ENCODE measurements around the gene LRRC59.
"Not testable (repeated sequence)": the region's sequence is repeated elsewhere in the genome, so short reads cannot be mapped to it uniquely, and the experiment has no call there.

The LRRC59 gene

DNA sequence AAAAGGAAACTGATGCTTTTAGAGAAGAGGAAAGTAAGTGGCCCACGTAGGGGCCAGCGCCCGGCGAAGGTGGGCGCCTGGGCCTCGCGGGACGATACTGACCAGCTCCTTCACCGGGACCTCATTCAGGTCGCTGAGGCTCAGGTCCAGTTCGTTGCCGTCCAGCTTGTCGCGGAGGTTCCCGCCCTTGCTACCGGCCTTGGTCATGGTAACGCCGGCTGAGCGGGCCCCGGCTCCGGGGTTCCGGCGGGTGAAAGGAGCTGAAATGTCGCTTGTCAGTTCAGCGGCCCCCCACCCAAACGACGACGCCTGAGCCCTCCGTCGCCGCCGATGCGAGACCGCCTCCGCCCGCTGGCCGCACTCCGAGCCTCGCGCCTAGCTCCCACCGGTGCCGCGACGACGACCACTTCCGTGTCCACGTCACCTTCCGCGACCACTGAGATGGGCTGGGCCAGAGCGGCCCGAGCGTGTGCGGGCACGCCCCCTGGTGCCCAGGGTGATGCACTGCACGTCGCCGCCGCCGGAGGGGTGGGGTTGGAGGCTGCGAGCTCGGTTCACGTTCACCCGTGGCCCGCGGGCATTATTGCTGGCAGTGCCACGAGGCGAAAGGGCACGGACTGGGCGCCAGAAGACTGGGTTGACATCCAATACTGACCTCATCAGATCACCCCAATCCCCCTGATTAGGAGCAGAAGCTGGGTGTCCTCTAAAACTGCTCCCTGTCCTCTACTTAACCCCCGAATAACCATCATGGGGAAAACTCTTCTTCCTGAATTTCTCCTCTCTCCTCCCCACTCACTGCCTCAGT is at the start of gene LRRC59:
Gene LRRC59, minus strand, starts transcription at position 413 of the 808 bp plus-strand sequence. Its CDS starts 206 bp downstream, at position 207.
- peak; percentile 86 to 89 (median 86) for DNase-seq (ENCODE audit: low read depth in 3 of 3)

DNA sequence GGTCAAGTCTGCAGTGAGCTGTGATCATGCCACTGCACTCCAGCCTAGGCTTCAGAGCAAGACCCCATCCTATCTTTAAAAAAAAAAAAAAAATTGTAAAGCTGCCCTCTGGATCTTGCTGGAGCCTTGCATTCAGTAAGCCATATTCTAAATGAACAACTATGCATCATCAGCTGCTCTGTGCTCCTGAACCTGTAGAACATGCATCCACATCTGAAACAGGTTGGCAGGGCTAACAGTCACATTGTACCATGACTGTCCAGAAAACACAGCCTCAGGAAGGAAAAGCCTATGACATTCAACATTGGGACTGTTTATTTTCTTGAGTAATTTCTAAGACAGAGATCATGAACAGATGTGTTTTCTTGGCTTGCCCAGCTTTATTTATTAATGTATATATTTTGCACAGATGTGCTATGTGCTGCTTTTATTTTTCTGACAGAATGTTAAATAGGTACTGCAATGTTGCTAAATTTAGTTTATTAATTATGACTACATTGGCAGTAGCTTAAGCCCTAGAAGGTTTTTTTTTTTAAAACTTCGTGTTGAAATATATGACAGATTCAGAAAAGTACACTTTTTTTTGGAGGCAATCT is 48.5 kb upstream of the LRRC59 start:
- DNase-seq (ENCODE audit: low read depth in 3 of 3) = no peak

DNA sequence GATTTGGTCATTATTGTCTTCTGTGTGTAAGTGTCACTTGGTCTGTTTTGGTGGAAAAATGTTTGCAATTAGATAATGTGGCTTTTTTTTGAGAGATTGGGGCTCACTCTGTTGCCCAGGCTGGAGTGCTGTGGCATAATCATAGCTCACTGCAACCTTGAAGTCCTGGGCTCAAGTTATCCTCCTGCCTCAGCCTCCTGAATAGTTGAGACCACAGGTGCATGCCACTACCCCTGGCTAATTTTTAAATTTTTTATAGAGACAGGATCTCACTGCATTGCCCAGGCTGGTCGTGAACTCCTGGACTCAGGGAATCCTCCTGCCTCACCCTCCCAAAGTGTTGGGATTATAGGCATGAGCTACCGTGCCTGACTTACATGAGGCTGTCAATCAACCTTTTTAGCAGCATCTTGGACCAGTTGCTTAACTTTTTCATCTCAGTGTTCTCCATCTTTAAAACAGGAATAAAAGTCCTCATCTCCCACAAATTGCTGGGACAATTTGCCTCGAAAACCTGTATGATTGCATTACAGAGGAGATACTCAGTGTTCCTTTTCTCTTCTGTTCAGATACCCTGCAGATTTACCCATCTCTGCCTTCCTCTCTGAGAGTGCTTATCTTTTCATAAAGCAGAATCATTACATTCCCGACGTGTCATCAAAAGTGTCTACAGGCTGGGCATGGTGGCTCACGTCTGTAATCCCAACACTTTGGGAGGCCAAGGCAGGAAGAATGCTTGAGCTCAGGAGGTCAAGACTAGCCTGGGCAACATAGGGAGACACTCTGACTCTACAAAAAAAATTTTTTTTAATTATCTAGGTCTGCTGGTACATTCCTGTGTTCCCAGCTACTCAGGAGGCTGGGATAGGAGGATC is 47.8 kb upstream of the LRRC59 start:
- DNase-seq (ENCODE audit: low read depth in 3 of 3) = no peak

DNA sequence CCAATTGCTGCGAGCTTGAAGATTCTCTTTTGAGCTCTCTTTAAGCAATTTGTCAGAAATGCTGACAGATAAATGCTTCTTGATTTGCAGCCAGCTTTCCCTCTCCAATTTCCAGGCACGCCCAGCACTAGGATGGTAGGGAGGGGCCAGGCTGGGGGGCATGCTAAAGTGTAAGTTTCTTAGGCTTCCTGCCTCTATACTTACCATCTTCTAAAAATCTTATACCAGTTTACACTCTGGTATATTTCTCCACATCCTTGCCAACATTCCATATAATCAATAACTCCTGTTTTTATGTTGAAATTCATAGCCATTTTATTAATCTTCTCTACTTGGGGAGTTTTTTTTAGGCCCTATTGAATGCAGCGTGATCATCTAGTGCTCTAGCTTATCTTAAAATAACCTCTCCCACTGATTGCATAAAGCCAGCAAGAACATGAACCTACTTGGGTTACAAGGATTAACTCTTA is 46.2 kb upstream of the LRRC59 start:
- DNase-seq (ENCODE audit: low read depth in 3 of 3) = no peak

DNA sequence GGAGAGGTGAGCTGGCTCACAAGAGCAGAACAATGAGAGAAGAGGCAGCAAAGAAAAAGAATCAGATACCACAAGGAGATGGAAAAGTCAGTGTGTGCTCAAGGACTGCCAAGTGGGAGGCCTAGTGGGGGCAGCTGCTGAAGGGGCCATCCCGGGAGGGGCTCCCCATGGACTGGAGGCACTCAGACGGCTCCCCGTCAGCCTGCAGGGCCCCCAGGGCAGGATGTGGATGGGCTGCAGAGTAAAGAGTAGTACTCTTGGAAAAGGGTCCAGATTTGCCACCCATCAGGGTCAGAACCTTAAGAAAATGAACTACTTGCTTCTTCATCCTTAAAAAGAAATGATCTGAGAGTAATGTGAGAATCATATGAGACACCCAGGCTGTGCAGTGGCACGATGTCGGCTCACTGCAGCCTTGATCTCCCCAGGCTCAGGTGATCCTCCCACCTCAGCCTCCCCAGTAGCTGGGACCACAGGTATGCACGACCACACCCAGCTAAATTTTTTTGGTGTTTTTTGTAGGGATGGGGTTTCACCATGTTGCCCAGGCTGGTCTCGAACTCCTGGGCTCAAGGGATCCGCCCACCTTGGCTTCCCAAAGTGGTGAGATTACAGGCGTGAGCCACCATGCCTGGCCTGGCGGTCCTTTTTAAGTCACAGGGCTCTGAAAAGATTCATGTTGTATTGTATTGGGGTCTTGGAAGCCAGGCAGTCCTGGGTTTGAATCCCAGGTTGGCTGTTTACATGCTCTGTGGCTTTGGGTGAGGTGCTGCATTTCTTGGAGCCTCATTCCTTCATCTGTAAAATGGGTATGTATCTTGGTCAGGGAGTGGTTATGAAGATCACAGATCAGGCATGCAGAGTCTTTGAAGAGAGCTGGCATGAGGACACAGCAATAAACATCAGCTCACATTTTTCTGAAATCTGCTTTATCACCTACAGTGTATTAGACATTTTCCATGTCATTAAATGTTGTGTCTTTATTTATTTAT is 43.8 kb upstream of the LRRC59 start:
- no peak for DNase-seq (ENCODE audit: low read depth in 3 of 3)

DNA sequence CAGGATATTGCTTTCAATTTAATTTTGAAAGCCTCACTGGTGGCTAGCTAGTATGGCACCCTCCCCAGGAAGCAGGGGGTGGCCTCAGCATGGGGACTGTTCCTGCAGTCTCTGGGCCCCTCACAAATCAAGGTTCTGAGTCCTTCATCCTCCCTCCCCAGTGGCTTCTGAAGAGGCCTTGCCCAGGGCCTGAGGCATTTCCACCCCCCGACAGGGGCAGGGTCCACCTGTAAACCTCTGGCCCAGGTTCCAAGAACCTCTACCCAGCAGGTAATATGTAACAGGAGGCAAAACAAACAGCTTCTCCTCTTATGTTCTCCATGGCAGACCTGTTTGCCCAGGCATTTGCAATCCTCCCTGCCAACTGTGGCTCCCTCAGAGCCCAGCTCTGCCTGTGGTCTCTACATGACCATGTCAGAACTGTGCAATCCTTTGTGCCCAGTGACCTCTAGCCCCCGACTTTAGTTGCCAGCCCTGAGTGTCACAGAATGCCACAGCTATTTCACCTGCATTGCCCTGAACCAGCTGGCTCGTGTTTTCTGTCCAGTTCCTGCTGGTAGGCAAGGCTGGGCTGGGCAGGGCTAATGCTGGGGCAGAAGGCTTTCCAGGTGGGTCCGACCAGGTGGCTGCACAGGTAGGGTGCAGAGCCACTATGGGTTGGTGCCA is 43.0 kb upstream of the LRRC59 start:
- DNase-seq (ENCODE audit: low read depth in 3 of 3) = no peak

DNA sequence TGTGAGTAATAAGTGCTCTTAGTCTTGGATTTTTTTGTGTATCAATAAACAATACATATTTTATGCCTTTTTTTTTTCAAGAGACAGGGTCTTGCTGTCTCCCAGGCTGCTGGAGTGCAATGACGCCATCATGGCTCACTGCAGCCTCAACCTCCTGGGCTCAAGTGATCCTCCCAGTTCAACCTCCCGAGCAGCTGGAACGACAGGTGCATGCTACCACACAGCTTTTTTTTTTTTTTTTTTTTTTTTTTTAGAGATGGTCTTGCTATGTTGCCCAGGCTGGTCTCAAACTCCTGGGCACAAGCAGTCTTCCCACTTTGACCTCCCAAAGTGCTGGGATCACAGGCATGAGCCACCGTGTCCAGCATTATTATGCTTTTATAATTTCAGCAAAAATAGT is 41.7 kb upstream of the LRRC59 start:
- DNase-seq (ENCODE audit: low read depth in 3 of 3) = no peak

DNA sequence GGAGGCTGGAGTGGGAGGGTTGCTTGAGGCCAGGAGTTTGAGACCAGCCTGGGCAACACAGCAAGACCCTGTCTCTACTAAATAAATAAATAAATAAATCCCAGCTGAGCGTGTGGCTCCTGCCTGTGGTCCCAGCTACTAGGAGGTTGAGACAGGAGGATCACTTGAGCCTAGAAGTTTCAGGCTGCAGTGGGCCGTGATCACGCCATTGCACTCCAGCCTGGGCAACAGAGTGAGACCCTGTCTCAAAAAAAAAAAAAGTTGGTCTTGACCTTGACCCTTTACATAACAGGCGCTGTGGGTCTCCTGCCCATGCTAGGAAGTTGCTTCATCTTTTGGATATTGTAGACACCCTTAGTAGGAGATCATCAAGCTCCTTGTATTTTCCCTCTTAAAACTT is 40.1 kb upstream of the LRRC59 start:
- DNase-seq (ENCODE audit: low read depth in 3 of 3) = no peak

DNA sequence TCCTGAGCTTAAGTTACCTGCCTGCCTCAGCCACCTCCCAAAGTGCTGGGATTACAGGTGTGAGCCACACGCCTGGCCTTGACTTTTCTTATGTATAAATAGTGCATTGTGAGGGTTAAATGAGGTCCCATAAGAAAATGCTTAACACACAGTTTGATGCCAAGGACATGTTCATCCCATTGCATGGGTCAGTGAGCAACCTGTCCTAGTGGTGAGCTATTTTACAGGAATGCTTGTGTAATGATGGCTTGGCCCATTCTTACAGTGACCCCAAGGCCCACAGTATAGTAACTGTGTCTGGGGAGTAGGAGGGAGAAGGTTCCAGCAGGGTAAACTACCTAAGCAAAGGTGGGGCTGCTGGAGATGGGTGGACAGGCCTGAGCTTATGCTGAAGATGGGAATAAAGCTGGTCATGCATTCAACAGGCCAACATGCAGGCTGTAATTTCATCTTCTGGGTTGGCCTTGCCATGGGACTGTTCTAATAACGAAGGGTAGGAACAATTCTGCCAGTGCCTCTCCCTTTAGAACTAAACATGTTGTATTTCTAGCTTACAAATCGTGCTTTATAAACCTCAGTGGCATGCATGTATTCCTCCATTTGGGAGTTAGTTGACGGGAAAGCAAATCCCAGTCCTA is 34.9 kb upstream of the LRRC59 start:
- no peak for DNase-seq (ENCODE audit: low read depth in 3 of 3)

DNA sequence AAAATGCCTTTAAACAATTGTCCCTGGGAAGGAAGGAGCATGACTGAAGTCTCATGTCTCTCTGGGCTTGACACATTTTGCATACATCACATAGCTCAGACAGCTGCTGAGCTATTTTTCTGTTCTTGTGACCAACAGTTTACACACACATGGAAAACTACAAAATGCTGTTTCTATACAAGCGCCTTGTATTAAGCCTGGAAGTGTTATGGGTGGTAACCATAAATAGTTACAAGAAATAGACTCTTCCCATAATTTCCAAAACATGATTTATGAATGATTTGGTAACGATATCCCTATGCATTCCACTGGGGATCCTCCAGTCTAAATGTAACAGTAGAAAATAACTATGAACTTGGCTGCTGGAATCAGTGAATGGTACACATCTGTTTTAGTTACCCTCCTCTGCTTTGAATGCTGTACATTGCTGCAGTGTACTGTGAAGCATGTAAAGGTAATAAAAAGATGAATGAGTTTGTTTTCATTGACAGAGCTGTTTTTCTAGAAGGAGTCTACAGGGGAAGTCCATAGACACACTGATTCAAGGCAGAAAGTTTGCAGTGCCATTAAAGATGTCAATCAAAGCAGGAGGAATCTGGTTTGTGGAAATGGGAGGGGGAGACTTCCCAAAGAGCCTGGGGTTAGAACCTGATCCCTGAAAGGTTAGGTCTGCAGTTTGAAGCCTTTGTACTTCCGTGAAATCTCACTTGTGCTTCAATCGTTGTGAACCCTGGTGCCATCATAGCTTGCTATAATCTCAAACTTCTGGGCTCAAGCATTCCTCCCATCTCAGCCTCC is 33.7 kb upstream of the LRRC59 start:
- no peak for DNase-seq (ENCODE audit: low read depth in 3 of 3)

DNA sequence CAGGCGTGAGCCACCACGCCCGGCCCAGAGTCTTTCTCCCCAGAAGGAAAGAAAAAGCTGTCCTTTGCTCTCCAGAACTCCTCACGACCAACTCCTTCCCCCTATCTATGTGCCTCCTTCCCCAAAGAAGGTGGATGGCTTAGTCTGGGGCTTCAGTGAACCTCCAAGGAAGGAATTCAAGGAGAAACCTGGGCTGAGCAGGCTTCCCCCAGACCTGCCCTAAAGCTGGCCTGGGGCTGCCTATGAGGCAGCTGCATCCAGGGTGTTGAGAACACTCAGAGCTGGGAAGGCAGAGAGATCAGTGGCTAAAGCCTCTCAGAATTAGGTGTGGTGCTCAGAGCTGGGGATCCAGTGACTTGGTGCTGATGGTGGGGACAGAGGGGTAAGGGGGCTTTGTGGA is 32.5 kb upstream of the LRRC59 start:
- DNase-seq (ENCODE audit: low read depth in 3 of 3) = no peak

DNA sequence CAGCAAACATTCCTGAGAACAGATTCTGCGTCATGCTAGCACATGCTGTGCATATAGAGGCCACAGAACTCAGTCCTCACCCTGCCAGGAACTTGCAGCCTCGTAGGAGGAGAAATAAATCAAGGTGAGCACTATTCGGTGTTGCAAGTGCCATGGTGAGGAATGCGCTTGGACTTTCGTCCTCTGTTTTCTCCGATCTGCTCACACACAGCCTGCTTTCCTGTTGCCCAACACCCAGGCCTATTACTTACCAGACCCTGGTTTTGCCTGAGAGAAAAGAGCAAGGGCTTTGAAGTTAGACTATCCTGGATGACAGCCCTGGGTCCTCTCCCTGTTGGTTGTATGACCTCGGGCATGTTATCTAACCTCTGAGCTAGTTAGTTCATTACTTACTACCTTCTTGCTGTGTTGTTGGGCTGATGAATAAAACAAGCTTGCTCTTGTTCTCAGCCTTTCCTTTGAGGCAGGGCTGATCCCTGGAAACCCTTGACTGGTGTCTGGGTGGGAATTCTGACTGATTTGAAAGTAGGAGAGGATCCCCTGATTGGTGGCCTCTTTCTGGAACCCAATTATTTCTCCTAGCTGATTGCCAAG is 31.6 kb upstream of the LRRC59 start:
- no peak for DNase-seq (ENCODE audit: low read depth in 3 of 3)

DNA sequence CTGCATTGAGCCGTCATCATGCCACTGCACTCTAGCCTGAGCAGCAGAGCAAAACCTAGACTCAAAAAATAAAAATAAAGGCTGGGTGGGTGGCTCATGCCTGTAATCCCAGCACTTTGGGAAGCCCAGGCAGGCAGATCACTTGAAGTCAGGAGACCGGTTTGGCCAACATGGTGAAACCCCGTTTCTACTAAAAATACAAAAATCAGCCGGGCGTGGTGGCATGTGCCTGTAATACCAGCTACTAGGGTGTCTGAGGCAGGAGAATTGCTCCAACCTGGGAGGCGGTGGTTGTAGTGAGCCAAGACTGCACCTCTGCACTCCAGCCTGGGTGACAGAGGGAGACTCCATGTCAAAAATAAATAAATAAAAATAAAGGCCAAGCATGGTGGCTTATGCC is 30.8 kb upstream of the LRRC59 start:
- DNase-seq (ENCODE audit: low read depth in 3 of 3) = not testable (repeated sequence)

DNA sequence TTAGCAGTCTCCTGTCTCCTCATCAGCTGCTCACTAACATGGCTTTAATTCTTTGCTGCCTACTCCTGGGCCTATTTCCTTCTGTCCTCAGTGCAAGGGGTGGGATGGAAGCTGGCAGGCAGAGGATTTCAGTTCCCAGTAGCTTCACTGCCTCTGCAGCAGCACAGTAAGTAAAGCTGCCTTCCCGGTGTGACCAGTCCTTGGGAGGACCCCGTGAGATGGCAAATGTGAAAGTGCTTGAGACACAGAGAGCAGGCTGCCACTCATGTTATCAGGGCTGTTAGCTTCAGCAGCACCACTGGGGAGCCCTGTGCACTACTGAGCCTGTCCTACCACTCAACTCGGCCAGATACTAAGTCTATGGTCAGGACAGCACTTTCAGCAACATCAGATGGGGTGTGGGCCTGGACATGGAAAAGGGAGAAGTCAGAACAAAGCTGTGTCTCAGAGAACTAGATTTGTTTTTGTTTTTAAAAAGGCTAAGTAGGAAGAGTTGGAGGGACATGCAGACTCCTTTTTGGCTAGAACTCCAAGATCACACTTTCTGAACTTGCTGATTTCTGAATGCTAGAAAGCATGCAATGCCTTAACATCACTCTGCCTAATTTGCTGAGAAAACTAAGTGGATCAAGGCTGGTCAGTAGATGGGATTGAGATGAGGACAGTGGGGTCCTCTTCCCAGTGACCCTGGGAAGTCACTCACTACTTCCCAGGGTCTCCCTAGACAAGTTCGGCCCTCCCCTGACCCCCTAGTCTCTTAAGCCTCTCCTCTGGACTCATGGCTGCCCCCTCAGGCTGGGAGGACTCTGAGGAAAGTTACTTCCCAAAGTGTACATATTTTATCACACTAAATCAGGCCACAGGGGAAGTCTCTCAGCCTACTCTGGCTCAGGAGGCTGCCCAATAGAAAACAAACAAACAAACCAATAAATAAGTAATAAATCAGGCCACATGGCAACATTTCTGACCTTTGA is 29.8 kb upstream of the LRRC59 start:
- no peak for DNase-seq (ENCODE audit: low read depth in 3 of 3)

DNA sequence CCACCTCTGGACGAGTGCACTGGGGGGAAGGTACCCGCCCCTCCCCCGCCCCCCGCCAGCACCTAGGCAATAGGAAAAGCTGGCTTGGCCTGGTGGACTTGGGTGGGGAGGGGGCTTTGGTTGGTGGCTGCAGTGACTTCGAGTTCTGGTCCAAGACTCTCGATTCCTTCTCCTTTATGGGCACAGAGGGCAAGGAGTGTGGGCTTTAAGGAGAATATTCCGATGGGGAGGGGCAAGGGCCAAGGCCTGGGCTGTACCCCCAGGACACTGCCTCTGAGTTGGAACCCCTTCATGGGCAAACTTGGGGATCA is 29.1 kb upstream of the LRRC59 start:
- DNase-seq (ENCODE audit: low read depth in 3 of 3) = no peak

DNA sequence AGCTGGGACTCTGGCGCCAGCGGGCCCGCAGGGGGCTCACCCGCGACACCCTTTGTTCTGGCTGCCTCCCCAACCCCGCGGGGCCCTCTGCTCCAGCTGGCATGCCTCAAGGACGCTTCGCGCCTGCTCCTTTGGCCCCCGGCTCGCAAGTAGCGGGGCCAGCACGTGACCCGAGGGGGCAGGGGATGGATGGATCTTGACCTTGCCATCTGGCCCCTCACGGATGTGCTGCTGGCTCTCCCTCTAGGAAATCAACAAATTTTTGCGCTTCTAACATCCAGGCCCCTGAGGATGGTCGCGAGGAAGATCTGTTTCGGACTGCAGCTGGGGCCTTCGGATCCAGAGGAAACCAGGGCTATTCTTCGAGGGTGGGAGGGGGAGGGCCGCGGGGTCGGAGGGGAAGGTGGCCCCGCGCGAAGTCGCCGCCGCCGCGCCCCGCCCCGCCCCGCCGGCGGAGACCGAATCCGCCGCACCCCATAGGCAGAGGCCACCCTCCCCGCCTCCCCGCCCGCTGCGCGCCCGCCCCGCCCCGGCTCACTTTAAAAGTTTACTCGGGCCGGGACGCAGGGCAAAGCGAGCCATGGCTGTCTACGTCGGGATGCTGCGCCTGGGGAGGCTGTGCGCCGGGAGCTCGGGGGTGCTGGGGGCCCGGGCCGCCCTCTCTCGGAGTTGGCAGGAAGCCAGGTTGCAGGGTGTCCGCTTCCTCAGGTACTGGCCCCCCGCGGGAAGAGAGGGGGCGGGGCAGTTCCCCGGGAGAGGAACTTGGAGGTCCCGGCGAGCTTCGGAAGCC is 28.6 kb upstream of the LRRC59 start, which contains the start of gene ACSF2:
Gene ACSF2, plus strand, starts transcription at position 537 of the 790 bp plus-strand sequence. Its CDS starts 44 bp downstream, at position 581.
- peak; percentile 32 to 57 (median 55) for DNase-seq (ENCODE audit: low read depth in 3 of 3)
